GM21717 (cell line): ENCODE data around the gene PTPRJ.

Experiments
- ATAC-seq: cut with Tn5 transposase; IDR thresholded peaks from one replicate; pipeline ENCODE4 v1.9.1; 2021; ENCODE audit warnings: mild to moderate bottlenecking, moderate library complexity; ENCODE audit not compliant: unreplicated experiment

PTPRJ gene

DNA sequence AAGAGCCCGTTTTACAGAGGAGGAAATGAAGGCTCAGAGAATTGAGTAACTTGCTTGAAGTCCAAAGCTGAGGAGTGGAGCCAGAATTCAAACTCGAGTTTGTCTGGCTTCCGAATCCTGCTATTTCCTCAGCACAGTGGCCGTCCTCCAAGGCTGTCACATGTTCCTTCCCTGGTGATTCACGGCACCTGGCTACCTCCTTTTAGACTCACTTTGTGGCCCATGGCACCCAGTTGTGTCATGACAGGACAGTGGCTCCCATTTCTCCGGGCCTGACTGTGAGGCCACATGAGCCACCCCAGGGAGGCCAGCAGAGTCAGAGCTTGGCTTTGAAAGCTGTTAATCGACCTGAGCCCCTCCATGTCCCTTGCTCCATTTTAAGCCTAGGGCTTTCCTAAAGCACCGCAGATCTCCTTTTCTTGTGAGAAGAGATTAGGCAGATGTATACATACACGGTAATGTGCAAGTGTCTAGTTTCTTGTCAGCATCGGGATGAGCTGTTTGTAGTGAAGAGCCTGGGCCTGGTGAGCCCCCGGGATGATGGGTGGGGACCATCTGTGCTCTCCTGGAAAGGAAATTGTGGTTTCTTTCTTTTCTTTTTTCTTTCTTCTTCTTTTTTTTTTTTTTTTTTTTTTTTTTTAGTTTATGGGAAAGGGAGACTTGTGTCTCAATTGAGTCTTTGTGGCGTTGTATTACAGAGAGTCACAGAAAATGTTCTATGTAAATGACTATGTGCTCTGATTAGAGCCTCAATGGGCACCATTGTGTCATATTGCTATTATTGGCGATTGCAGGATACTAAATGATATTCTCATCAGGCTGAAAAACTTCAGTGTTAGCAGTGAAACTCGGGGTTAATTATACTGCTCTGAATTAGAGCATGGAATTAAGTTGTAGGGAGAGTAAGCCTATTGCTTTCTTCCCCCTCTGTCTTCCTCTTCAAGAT is 54.8 kb downstream of the PTPRJ start:
- ATAC-seq = no peak

DNA sequence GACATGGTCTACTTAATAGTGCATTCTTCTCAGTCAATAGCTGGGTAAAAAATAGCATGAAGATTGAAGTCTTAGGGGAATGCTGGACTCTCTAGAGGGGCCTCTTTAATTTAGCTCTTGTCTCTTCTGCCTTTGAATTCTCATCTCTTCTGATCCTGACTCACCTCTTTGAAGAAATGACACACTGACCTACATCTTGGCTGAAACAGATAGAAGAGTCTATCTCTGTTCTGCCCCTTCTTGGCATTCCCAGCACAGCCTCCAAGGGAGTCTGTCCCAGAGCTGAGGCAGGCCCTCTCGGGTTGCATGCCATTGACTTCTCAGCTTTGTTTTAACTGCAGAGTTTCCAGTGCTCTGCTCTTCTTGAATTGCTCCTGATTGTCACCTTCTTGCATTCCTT is 55.7 kb downstream of the PTPRJ start:
- no peak for ATAC-seq

DNA sequence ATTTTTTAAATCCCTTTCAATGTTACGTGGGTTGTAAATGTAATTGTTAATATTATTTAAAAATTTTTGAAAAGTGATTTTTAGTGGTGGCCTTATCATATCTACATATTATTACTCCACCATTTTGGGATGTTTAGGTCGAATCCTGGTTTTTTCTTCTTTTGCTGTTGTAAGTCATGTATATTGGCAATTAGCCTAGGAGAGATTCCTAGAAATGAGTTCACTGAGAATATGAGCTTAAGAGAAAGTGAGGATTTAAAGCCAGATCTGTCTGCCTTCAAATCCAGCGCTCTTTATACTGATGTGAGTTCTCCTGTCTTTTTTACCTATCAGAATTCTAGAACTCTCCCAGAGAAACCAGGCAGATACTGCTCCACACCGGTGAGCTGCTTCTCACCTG is 56.1 kb downstream of the PTPRJ start:
- ATAC-seq = no peak

DNA sequence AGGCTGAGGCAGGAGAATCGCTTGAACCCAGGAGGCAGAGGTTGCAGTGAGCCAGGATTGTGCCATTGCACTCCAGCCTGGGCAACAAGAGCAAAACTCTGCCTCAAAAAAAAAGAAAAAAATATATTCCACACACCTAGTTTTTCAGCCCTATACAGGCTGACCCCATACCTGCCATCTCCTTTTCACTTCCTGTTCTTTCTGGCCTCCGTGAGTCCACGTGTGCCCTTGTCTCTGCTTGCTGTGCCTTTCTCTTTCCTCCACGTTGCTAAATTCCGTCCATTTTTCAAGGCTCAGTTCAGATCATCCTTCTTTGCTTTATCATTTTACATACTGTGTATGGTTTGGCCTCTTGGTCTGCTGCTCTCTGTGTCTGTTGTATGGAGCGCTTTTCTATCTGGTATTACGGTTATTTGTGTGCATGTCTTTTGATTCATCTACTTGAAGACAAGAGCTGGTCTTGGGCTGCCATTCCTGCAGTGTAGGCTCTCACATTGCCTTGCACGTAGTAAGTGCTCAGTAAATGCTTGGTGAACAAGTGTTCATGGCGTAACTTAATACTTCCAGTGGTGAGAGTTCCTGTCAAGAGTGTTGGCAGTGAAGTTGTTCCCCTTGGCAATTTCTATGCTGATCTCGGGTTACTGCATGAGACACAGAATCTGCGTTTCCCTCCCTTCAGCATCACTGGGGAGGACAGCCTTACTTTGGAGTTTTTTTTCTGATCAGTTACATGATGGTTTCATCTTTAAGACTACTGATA is 57.5 kb downstream of the PTPRJ start:
- ATAC-seq = no peak

DNA sequence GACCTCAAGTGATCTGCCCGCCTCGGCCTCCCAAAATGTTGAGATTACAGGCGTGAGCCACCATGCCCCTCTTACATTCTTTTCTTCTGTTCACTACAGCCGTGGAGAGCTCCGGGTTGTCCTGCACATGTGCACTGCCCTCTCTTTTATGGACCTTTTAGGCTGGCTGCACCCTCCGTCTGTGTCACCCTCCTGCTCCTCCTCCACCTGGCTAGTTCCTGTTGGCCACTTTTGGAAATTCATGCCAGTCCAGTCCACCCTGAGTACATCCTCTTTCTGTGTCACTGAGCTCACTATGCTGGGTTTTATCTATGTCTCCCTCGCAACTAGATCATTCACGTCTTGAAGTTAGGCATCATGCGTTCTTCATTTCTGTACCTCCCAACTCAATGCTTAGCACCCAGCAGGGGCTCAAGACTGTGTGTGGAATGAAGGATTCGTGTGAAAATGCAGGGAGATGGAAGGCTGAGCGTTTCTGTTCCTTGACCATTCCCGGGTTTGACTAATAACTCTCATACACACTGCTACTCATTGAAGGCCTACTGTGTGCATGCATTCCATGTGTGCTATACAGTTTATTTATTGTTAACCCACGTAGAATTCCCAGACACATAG is 60.6 kb downstream of the PTPRJ start:
- no peak for ATAC-seq

DNA sequence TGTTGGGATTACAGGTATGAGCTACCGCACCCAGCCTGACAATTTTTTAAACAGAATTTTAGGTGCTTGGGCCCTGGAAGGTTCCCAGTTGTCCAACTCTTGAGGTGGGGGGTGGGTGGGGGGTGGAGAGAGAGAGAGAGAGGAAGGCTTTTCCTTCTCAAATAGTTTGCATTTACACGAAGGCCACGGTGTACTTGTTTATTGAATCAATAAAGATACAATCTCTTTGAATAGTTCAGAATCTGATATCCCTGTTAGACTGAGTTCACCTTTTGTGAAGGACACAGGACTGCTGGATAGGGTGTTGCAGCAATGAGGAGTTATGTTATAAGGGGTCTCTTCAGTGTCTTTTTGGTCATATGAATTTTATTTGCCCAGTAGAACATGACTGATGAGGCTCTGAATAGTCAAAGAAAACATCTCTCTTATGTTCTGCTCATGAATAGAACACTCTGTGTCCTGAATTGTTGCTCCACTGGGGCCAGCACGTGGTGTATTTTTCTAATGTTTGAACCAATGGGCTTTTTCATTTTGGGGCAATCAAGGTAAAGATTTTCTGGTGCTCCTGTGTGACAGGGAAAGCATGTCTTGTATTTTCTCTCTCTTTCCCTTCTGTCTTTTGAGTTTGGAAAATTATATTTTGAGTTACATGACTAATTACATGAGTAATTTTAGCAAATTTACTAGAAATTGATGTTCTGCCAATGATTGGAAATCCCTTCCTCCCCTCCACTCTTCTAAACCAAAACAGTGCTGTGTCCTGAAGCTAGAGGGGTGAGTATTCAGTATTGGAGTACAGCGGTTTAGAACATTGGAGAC is 61.7 kb downstream of the PTPRJ start:
- ATAC-seq = no peak

DNA sequence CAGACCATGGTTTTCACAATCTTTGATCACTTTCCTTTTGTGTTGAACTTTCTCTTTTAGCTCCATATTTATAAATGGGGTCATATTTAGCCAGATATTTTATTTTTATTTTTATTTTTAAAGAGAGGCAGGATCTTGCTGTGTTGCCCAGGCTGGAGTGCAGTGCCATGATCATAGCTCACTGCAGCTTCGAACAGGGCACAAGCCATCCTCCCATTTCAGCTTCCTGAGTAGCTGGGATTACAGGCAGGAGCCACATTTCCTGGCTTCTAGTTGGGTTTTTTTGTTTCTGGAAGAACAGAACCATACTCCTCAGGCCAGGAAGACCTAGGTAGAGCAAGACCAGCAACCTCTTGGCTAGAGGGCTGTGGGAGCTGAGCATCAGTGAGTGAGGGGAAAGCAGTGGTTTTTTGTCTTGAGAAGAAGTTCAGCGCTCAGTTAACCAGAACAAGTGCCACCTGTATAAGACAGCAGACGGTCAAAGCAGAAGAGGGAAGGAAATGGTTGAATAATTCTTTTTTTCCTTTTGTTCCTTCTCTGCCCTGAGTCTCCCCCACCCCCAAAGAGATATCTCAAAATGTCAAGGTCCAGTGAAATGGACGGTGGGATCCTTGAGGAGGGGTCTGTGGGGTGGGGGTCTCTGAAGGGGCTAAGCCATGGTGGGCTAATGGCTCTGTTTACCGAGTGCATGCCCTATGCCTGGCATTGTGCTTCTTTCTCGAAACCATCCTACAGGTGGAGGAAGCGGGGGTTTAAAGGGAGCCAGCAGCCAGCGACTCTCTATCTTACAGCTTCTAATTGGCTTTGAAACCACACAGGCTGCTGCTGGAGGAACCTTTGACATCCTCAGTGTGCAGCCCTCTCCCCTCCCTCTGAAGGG is 63.0 kb downstream of the PTPRJ start:
- ATAC-seq = no peak

DNA sequence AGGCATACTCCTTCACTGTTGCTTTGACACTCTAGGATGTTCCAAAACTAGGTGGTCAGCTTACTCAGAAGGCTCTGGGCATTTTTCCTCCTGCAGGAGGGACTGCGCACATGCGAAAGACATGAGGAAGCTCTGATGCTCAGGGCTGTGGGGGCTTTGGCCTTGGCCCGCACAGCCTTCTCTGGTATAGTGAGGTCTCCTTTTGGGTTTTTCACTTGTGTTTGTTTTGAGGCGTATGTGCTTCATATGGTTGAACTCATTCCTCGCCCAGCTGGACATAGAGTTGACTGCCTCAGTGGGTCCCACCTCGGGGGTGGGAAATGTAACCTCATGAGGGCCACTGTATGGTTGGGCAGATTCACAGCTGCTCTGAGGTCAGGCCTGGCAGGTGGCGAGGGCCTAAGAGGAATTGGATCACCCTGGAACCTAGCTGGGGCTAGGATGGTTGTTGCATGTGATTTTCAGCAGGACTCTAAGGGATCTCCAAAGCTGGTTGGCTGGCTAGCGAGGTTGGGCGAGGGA is 63.7 kb downstream of the PTPRJ start:
- no peak for ATAC-seq

DNA sequence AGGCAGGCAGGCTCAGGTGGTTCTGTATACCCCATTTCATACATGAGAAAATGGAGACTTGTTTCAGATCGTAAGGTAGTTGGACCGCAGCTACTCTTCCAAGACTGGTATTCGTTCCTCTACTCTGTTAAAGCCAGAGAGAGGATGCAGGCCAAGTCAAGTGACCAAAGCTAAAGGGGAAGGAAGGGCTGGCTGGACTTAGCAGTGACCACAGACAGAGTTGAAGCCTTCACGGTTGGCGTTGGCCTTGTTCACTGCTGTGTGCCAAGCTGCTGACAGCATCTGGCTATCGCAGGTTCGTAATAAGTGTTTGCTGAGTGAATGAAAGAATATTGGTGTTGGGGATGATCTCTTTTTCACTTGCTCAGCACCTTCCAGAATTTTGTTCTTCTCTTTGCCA is 64.2 kb downstream of the PTPRJ start:
- no peak for ATAC-seq

DNA sequence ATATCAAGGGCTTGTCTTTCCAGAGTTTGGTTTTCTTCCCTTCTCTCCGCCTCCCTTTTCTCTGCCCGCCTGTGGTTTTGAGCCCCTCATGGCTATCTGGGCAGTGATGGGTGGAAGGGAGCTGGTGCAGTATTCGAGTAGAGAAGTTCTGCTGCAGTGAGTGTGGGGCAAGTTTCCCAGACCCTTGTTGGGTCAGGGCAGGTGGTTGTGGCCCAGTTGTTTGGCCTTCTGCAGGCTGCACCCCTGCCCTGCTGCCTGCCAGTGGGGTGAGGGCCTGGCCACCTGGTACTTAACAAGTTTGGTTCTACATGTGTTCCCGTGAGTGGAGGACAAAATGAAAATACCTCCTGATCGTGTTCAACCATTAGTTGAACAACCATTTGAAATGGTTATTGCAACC is 65.2 kb downstream of the PTPRJ start:
- ATAC-seq = no peak

DNA sequence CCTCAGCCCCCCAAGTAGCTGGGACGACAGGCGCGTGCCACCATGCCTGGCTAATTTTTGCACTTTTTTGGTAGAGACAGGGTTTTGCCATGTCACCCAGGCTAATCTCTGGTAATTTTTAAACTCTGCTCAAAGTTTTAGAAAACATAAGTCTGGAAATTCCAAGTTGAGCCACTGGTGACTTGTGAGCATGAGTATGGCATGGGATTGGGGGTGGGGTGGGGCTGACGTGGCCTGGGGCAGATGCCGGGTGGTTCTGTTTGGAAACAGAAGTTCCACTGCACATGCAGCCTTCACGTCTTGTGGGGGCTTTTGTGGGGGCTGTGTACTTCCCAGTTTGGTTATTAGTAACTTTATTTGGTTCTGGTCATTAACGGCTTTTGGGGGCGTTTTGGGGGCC is 67.3 kb downstream of the PTPRJ start:
- ATAC-seq = no peak

DNA sequence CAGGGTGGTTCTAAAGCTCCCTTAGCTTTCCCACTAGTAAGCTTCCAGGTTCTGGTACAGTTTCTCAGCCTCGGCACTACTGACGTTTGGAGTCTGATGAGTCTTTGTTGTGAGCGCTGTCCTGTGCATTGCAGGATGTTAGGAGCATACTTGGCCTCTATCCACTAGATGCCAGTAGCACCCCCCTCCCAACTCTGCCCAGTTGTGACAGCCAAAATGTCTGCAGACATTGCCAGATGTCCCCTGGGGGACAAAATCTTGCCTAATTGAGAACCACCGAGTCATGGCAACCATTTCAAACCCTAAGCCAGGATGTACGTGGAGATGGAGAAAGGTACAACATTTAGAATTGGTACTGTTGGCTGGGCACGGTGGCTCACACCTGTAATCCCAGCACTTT is 68.7 kb downstream of the PTPRJ start:
- ATAC-seq = no peak

DNA sequence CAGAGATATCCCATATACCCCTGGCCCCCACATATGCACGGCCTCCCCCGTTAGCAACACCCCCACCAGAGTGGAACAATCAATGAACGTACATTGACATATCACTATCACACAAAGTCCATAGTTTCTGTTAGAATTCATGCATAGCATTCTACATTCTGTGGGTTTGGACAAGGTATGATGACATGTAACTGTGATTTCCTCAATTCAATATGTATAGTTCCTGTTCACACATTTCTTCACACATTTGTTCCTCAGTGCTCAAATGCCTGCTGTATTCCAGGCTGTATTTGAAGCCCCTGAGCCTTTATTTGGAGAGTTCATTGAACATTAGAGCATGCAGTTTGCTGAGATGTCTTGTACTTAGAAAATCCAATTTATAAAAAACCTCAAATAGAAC is 69.9 kb downstream of the PTPRJ start:
- ATAC-seq = no peak

DNA sequence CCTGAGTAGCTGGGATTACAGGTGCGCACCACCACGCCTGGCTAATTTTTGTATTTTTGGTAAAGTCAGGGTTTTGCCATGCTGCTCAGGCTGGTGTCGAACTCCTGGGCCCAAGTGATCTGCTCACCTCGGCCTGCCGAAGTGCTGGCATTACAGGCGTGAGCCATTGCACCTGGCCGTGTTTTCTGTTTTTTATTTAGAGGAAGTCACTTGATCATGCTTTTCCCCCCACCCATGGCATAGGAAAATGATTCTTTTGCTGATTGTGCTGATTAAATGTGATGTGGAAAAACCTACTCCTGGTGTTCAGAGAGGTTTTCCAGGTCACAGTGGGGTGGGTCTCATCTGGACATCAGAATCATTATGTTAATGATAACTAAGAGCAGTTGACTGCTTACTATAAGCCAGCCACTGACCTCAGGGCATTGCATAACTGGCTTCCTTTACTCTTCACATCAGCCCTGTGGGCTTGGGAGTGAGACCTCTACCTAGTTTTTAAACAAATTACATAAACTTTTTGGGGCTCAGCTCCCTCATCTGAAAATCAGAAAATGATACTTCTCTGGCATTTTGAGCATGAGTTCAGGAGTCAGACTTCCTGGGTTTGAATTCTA is 71.0 kb downstream of the PTPRJ start:
- no peak for ATAC-seq

DNA sequence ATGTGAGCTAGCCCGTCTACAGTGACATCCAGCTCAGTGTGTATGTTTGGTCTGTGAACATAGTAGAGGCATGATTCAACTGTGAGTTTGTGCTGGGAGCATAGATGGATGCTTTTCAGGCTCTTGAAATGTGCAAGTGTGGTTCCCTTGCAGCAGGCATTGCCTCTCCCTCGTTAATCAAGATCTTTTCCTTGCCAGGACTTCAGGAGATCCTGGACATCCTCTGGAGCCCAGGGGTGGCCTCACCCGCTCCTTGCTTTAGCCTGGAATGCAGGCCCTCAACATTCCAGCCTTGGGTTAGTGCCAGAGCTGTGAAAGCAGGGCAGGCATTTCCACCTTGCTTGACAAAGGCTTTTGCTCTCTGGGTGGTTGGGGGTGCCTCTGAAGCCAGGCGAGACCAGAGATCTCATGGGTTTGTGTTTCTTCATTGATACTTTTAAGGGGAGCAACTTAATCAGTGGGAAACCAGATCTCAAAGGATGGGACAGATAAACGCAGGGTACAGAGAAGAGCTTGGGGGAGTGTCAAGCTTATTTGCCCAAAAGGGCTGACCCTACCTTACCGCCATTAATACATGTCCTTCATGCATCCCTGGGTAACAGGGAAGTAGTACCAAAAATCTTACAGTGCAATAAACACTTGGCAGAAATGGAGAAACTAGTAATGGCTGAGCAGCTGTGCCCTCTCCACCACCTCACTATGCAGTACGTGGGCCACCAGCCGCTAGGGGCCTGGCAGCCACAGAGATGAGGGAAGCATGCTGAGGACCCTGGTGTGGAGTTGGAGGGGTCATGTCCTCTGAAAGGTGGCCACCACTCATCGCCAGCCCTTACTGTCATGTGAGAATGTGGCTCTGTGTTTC is 72.1 kb downstream of the PTPRJ start:
- no peak for ATAC-seq

DNA sequence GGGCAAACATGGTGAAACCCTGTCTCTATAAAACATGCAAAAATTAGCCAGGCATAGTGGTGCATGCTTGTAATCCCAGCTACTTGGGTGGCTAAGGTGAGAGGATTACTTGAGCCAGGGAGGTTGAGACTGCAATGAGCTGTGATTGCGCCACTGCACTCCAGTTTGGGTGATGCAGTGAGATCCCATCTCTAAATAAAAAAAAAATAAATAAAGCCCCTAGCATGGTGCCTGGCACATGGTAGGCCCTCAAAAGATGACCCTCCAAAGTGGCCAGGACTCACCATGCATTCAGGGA is 74.6 kb downstream of the PTPRJ start:
- no peak for ATAC-seq

DNA sequence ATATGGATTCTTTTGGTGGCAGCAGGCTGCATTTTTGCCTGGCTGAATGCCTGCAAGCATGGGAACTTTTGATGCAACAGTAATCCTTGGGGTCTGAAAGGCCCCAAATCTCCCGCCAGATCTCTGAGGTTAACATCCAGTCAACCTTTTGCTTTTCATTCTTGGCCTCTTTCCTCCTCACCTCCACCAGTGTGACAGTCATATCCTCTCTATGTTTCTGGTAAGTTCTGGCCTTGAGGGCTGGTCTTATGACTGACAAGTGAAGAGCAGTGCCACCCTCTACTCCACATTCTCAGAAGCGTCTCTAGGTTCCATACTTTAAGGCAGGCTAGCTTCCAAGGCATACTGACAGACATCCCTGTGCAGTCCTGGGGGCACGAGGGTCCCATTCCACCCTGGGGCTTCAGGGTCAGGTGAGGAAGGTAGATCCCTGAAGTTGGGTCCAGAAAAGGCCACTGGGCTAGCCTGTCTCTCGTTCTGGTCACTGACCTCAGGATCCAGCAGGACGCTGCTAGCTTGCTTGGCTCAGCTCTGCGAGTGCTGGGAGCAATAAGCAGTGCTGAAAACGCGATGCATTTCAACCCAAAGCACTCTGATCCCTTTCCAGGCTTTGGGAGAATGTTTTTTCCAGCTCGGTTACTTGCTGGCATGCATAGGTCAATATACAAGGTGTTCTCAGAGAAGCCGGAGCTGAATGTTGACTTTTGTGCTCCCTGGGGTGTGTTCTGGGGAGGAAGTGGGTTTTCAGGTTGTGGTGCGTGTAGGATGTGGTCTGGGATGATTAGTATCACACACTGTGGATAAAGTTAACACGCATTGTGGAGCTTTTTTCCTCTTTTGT is 75.2 kb downstream of the PTPRJ start:
- ATAC-seq = no peak
